Measurements from ENCODE around the gene LYPD4. TPM values are rescaled to one million over a fixed set of nuclear protein-coding genes. Genes with fewer than 3 reads are reported as not detected.

LYPD4 gene
- total RNA-seq, 1 experiment from 2014 or later, result not detected

GRCh38 chr19:41872384-41872774 is 27.9 kb upstream of the LYPD4 start (continued):
- TF ChIP-seq, protein P1, sequence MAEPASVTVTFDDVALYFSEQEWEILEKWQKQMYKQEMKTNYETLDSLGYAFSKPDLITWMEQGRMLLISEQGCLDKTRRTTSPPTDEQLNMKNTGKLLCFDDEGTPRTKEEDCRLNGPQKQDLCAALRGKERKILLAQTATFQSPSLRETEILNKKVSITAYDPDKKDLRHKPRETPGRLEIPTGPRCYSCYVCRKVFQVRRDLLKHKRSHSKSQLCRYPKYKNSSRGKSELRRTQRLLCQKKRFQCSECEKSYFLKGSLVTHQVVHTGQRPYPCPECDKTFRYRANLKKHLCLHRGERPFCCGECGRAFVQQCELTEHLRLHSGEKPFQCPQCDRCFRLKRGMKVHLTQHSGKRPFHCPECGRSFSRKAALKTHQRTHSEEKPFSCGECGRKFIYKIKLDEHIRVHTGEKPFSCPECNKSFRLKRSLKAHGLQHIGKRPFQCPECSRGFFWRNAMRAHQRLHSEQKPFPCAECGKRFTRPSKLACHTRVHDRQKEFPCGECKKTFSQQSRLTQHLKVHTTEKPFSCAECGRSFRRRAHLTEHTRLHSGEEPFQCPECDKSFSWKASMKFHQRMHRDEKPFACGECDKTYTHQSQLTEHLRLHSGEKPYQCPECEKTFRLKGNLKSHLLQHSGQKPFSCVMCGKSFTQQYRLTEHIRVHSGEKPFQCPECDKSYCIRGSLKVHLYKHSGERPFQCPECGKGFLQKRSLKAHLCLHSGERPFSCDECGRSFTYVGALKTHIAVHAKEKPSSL (CRISPR knock-in tag; conservative IDR thresholded peaks at IDR 0.05), result peak; percentile 75
- TF ChIP-seq, protein P2, sequence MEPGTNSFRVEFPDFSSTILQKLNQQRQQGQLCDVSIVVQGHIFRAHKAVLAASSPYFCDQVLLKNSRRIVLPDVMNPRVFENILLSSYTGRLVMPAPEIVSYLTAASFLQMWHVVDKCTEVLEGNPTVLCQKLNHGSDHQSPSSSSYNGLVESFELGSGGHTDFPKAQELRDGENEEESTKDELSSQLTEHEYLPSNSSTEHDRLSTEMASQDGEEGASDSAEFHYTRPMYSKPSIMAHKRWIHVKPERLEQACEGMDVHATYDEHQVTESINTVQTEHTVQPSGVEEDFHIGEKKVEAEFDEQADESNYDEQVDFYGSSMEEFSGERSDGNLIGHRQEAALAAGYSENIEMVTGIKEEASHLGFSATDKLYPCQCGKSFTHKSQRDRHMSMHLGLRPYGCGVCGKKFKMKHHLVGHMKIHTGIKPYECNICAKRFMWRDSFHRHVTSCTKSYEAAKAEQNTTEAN (CRISPR knock-in tag; IDR thresholded peaks at IDR 0.05), result no peak

DNA sequence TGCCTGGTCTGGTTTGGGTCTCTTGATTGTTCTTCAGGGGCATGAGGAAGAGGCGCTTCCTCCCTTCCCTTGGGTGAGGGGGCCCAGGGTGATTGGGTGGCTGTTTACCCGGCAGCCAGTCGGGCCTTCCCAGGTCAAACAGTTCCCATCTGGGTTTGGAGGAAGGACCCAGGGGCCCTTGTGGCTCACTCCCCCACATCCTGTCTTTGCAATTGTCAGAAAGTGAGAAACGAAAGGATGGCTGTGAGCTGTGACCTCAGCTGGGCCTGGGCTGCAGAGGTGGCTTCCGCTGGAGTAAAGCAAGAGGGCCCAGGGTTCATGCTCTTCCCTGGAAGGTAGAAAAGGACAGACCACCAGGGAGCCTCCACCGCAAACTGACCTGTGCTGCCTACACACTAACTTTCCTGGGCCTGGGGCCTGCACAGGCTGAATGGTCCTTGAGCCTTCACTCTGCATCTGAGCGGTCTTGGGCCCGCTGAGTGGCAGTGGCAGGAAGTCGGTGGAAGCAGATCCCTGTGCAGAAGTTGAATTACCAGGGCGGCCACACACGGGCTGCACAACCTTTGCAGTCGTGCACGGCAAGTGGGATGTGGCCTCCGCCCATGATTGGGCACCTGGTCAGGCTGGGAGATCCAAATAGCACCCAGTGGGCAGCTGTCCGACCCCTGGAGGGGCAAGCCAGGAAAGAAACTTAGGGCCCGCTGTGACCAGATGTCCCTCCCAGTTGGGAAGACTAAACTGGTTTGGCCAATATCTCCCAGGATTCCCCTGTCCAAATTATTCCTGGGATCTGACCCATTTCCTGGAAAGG is 27.3 kb upstream of the LYPD4 start:
- no peak for DNase-seq (ENCODE audit: low spot score)
- ChIA-PET POLR2A (interaction anchor here (0.6 to 4.3 kb wide), 6 partner anchors 9 to 551 kb away, joined by 3 to 30 read pairs (median 8); partner anchors contain the start of genes ARHGEF1, RABAC1 and RPS19), CTCF (interaction anchor here (1.2 to 3.7 kb wide), 9 partner anchors 11 to 86 kb away, joined by 4 to 46 read pairs (median 22); partner anchors contain the start of genes ARHGEF1, ERFL, RABAC1 and RPS19)
- H3K4me3 Mint-ChIP-seq, result no peak overlapping the region
- peak; percentile 1 for ATAC-seq
- peak overlapping the region; percentile 86 for H3K27ac Mint-ChIP-seq
- H3K4me1 Mint-ChIP-seq, result peaks cover 11% of the 10 kb centered on the region
- H3K9me3 Mint-ChIP-seq, result no peaks in the 10 kb centered on the region
- H3K27me3 Mint-ChIP-seq (ENCODE audit: low read depth), result peaks cover 4% of the 10 kb centered on the region
- H3K36me3 Mint-ChIP-seq, result peaks cover 41% of the 10 kb centered on the region
- TF ChIP-seq IRF2 (CRISPR knock-in tag; IDR thresholded peaks at IDR 0.05; ENCODE audit: borderline replicate concordance, low read depth) (no peak), KAT7 (CRISPR knock-in tag; IDR thresholded peaks at IDR 0.05; ENCODE audit: borderline replicate concordance) (no peak), ZNF416 (CRISPR knock-in tag; IDR thresholded peaks at IDR 0.05) (peak; percentile 80), HMGXB4 (CRISPR knock-in tag; IDR thresholded peaks at IDR 0.05) (no peak), NR3C1 (CRISPR knock-in tag; conservative IDR thresholded peaks at IDR 0.05; ENCODE audit: low read depth) (no peak), TEAD4 (CRISPR knock-in tag; IDR thresholded peaks at IDR 0.05) (no peak), RELA (CRISPR knock-in tag; IDR thresholded peaks at IDR 0.05; ENCODE audit: borderline replicate concordance) (no peak), USF1 (CRISPR knock-in tag; IDR thresholded peaks at IDR 0.05) (no peak), EMX1 (CRISPR knock-in tag; IDR thresholded peaks at IDR 0.05) (peak; percentile 93; the same call in 1 of the 2 replicates), RORB (CRISPR knock-in tag; IDR thresholded peaks at IDR 0.05) (no peak), ZNF396 (CRISPR knock-in tag; IDR thresholded peaks at IDR 0.05; ENCODE audit: borderline replicate concordance) (no peak), ELF4 (CRISPR knock-in tag; IDR thresholded peaks at IDR 0.05; ENCODE audit: low read depth) (no peak), ZNF121 (CRISPR knock-in tag; IDR thresholded peaks at IDR 0.05) (no peak), SP1 (CRISPR knock-in tag; conservative IDR thresholded peaks at IDR 0.05) (no peak), PRRX2 (CRISPR knock-in tag; IDR thresholded peaks at IDR 0.05) (peak; percentile 88), ZNF219 (CRISPR knock-in tag; IDR thresholded peaks at IDR 0.05; ENCODE audit: borderline replicate concordance) (no peak)
- TF ChIP-seq, protein P3, sequence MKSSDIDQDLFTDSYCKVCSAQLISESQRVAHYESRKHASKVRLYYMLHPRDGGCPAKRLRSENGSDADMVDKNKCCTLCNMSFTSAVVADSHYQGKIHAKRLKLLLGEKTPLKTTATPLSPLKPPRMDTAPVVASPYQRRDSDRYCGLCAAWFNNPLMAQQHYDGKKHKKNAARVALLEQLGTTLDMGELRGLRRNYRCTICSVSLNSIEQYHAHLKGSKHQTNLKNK (CRISPR knock-in tag; IDR thresholded peaks at IDR 0.05), result no peak
- TF ChIP-seq, protein P4, sequence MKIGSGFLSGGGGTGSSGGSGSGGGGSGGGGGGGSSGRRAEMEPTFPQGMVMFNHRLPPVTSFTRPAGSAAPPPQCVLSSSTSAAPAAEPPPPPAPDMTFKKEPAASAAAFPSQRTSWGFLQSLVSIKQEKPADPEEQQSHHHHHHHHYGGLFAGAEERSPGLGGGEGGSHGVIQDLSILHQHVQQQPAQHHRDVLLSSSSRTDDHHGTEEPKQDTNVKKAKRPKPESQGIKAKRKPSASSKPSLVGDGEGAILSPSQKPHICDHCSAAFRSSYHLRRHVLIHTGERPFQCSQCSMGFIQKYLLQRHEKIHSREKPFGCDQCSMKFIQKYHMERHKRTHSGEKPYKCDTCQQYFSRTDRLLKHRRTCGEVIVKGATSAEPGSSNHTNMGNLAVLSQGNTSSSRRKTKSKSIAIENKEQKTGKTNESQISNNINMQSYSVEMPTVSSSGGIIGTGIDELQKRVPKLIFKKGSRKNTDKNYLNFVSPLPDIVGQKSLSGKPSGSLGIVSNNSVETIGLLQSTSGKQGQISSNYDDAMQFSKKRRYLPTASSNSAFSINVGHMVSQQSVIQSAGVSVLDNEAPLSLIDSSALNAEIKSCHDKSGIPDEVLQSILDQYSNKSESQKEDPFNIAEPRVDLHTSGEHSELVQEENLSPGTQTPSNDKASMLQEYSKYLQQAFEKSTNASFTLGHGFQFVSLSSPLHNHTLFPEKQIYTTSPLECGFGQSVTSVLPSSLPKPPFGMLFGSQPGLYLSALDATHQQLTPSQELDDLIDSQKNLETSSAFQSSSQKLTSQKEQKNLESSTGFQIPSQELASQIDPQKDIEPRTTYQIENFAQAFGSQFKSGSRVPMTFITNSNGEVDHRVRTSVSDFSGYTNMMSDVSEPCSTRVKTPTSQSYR (CRISPR knock-in tag; IDR thresholded peaks at IDR 0.05), result no peak
- TF ChIP-seq, protein P5, sequence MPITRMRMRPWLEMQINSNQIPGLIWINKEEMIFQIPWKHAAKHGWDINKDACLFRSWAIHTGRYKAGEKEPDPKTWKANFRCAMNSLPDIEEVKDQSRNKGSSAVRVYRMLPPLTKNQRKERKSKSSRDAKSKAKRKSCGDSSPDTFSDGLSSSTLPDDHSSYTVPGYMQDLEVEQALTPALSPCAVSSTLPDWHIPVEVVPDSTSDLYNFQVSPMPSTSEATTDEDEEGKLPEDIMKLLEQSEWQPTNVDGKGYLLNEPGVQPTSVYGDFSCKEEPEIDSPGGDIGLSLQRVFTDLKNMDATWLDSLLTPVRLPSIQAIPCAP (CRISPR knock-in tag; IDR thresholded peaks at IDR 0.05), result no peak

All from WTC11 (cell line).